ENCODE data around the gene RBM44.

DNA sequence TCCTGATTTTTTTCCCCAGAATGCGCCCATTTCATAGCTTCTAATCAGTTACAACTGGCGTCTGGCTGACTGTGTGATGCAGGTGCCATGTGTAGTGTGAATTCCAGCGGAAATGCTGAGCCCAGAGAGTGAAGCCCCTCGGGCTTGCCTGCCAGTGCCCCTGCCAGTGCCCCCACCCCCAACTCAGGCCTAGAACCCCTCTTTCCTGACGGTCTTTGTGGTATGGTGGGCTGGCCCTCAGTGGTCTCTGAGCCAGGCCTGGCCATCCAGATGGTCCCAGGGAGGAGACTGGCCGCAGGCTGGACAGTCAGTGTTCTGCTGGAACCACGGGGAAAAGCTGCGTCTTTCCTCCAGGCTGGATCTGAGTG is 63.9 kb downstream of the RBM44 start:
- TF ChIP-seq, protein P1, sequence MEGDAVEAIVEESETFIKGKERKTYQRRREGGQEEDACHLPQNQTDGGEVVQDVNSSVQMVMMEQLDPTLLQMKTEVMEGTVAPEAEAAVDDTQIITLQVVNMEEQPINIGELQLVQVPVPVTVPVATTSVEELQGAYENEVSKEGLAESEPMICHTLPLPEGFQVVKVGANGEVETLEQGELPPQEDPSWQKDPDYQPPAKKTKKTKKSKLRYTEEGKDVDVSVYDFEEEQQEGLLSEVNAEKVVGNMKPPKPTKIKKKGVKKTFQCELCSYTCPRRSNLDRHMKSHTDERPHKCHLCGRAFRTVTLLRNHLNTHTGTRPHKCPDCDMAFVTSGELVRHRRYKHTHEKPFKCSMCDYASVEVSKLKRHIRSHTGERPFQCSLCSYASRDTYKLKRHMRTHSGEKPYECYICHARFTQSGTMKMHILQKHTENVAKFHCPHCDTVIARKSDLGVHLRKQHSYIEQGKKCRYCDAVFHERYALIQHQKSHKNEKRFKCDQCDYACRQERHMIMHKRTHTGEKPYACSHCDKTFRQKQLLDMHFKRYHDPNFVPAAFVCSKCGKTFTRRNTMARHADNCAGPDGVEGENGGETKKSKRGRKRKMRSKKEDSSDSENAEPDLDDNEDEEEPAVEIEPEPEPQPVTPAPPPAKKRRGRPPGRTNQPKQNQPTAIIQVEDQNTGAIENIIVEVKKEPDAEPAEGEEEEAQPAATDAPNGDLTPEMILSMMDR (IDR thresholded peaks at IDR 0.05): no peak
- no peak for TF ChIP-seq POLR2A (IDR thresholded peaks at IDR 0.05)
